ENCODE measurements around the gene SGPP2.

SGPP2 gene

DNA sequence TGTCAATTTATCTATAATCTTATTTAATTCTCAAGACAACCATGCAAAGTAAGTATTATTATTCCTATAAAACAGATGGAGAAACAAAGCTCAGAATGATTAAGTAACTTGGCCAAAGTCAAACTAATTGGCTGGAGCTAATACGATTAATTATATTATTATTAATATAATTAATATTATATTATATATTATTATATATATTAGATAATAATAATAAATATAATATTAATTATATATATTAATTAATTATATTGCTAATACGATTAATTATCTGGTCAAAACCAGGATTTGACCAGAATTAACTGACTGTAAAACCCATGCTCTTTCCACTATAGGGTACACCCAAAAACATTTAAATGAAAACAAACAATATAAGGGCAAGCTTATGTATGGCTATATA is 179.2 kb downstream of the SGPP2 start:
- H3K4me3 ChIP-seq (ENCODE audit: low read depth, low read length) = no peak overlapping the region
- in situ Hi-C loops (cut with HindIII; ENCODE audit: low sequenced_read_pairs) = no loop called here
- TF ChIP-seq, protein P1, sequence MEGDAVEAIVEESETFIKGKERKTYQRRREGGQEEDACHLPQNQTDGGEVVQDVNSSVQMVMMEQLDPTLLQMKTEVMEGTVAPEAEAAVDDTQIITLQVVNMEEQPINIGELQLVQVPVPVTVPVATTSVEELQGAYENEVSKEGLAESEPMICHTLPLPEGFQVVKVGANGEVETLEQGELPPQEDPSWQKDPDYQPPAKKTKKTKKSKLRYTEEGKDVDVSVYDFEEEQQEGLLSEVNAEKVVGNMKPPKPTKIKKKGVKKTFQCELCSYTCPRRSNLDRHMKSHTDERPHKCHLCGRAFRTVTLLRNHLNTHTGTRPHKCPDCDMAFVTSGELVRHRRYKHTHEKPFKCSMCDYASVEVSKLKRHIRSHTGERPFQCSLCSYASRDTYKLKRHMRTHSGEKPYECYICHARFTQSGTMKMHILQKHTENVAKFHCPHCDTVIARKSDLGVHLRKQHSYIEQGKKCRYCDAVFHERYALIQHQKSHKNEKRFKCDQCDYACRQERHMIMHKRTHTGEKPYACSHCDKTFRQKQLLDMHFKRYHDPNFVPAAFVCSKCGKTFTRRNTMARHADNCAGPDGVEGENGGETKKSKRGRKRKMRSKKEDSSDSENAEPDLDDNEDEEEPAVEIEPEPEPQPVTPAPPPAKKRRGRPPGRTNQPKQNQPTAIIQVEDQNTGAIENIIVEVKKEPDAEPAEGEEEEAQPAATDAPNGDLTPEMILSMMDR (IDR thresholded peaks at IDR 0.05; ENCODE audit: low read depth, low read length) = no peak
- DNase-seq (ENCODE audit: low read depth, low spot score) = no peak

DNA sequence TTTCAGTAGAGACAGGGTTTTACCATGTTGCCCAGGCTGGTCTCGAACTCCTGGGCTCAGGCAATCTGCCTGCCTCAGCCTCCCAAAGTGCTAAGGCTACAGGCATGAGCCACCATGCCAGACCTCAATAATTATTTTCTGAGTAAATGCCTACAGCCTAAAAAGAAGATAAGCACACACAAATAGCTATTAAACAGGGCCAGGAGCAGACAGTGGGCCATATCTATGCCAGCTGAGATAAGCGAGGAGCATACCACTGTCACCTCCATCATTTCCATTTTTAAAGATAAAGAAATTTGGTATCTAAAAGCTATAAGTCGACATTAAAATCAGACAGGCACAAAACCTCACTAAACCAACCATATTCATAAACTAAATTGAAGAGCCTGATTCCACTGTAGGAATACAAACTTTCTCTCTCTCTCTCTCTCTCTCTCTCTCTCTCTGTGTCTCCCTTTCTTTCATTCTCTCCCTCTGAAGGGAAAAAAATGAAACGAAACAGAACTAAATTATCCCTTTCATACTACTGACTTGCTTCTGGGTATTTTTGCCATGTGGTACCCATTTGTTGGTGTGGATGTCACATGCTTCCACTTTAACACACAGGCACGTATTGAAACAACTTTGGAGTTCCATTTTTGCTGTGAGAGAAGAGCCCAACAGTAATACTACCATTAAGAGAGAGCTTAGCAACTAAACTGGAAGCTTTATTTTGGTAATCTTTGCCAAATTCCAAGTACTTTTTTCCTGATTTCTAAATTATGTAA is 180.6 kb downstream of the SGPP2 start:
- H3K4me3 ChIP-seq (ENCODE audit: low read depth, low read length) = no peak overlapping the region
- no peak for DNase-seq (ENCODE audit: low read depth, low spot score)
- TF ChIP-seq, protein P1 (IDR thresholded peaks at IDR 0.05; ENCODE audit: low read depth, low read length) = no peak
- in situ Hi-C loops (cut with HindIII; ENCODE audit: low sequenced_read_pairs) = no loop called here

DNA sequence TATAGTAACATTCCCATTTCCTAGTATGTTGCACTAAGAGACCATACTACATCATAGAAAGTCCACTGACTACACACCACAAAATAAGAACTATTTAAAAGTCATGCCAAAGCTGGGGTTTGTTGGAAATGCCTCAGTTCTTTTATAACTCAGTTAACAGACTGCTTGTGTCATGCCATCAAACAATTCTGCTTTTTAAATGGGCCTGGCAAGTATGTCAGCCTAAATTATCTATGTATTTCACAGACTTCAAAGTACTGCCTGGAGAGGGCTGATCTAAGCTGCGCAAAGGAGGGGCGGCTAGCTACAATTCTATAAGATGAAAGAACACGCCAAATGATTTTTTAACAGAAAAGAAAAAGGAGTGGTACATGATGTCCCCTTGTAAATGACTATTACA is 182.0 kb downstream of the SGPP2 start:
- H3K4me3 ChIP-seq (ENCODE audit: low read depth, low read length) = no peak overlapping the region
- in situ Hi-C loops (cut with HindIII; ENCODE audit: low sequenced_read_pairs) = no loop called here
- DNase-seq (ENCODE audit: low read depth, low spot score) = no peak
- TF ChIP-seq, protein P1 (IDR thresholded peaks at IDR 0.05; ENCODE audit: low read depth, low read length) = no peak

DNA sequence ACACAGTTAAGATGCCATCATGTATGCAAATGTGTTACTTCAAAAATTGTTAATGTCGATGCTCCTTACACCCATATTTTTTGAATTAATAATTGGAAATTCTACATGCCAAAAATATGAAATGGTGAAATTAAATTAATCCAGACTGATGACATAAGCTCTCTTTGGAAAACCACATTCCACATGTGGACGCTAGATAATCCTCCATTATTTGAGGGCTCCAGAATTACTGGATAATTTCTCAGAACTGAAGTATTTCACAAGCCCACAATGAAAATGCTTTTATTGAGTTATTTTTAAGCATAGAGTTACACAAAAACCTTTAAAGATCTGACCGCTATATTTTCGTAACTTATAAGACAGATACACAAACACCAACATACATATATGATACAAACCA is 183.7 kb downstream of the SGPP2 start:
- H3K4me3 ChIP-seq (ENCODE audit: low read depth, low read length) = no peak overlapping the region
- in situ Hi-C loops (cut with HindIII; ENCODE audit: low sequenced_read_pairs) = no loop called here
- no peak for DNase-seq (ENCODE audit: low read depth, low spot score)
- TF ChIP-seq, protein P1 (IDR thresholded peaks at IDR 0.05; ENCODE audit: low read depth, low read length) = no peak

DNA sequence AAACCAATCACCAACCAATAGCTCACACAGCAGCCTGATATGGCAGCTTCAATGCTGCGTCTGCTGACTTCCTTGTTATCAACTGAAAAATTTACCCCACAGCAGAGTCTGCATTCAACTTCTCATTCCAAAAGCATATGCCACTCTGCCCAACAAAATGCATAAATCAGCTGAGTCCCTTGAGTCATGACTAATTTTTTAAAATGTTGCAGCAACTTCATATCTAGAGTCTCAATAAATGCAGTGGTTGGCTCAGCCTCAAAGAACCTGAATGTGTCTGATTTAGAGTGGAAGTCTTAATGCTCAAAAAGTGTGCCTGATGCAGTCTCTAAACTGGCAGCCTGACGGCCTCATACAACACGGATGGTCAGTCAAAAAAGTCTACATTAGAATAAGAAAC is 185.0 kb downstream of the SGPP2 start:
- in situ Hi-C loops (cut with HindIII; ENCODE audit: low sequenced_read_pairs) = no loop called here

More for the DNA sequence above, 185.0 kb downstream of the SGPP2 start:
- H3K4me3 ChIP-seq (ENCODE audit: low read depth, low read length) = no peak overlapping the region
- DNase-seq (ENCODE audit: low read depth, low spot score) = no peak
- TF ChIP-seq, protein P1 (IDR thresholded peaks at IDR 0.05; ENCODE audit: low read depth, low read length) = no peak
